Mesodermal cell (in vitro differentiated cells): ENCODE measurements around the gene CSNK1G1. TPM values are rescaled to one million over a fixed set of nuclear protein-coding genes. Genes with fewer than 3 reads are reported as not detected.
"Not testable (repeated sequence)": the region's sequence is repeated elsewhere in the genome, so short reads cannot be mapped to it uniquely, and the experiment has no call there.

Experiments used
- H3K27ac ChIP-seq: 2 replicates; pipeline ENCODE4 v1.7.0; 2013; ENCODE audit warnings: mild to moderate bottlenecking, low read depth, low read length, moderate library complexity; ENCODE audit not compliant: severe bottlenecking
- H3K36me3 ChIP-seq: 2 replicates; pipeline ENCODE4 v1.7.1; 2013; ENCODE audit warnings: mild to moderate bottlenecking, low read length, moderate library complexity; ENCODE audit not compliant: control insufficient read depth, insufficient read depth
- H3K4me1 ChIP-seq: one replicate; pipeline ENCODE4 v1.7.1; 2013; ENCODE audit warnings: mild to moderate bottlenecking, low read length; ENCODE audit not compliant: insufficient read depth, control insufficient read depth, poor library complexity, severe bottlenecking
- H3K4me3 ChIP-seq: 2 replicates; pipeline ENCODE4 v1.7.0; 2013; ENCODE audit warnings: low read length, control low read depth, mild to moderate bottlenecking; ENCODE audit not compliant: insufficient read depth, poor library complexity, severe bottlenecking; ENCODE audit errors: extremely low read depth
- H3K9me3 ChIP-seq: 2 replicates; pipeline ENCODE4 v1.7.1; 2013; ENCODE audit warnings: mild to moderate bottlenecking, low read length, moderate library complexity; ENCODE audit not compliant: control insufficient read depth
- WGBS, 2 experiments: methylation state at CpG; one replicate each; pipeline ENCODE4 v1.1.5; 2013; ENCODE audit warnings: missing lambda C conversion rate in 2 of 2; ENCODE audit not compliant: insufficient coverage in 2 of 2; 5-methylcytosine and 5-hydroxymethylcytosine counted together
- polyA plus RNA-seq, 2 experiments: library from polyadenylated mRNA; stranded (reverse); fragments of 50-300 nt; gene quantifications; one replicate each; pipeline ENCODE4 v1.2.3, GENCODE V29; 2013

Gene CSNK1G1
- 13.5 TPM for polyA plus RNA-seq (2013, experiment 1 of 2)
- 12.8 TPM for polyA plus RNA-seq (2013, experiment 2 of 2)

- peak within 1 kb of the TSS; percentile 63 for H3K27ac ChIP-seq
- no peaks in the 10 kb centered on the region for H3K9me3 ChIP-seq
- peak within 1 kb of the TSS; percentile 83 for H3K4me3 ChIP-seq
- WGBS, 2 experiments = 0 to 1% methylated on average over 18 to 26 of the region's 42 CpGs
- no peaks in the 10 kb centered on the region for H3K4me1 ChIP-seq
- H3K36me3 ChIP-seq = peaks cover 8% of the 10 kb centered on the region
These were observed at the start of gene CSNK1G1 for GRCh38 chr15:64355944-64356709. Gene CSNK1G1 (minus strand): TSS chr15:64356173. CDS start chr15:64300499, 55,674 bp downstream.

DNA sequence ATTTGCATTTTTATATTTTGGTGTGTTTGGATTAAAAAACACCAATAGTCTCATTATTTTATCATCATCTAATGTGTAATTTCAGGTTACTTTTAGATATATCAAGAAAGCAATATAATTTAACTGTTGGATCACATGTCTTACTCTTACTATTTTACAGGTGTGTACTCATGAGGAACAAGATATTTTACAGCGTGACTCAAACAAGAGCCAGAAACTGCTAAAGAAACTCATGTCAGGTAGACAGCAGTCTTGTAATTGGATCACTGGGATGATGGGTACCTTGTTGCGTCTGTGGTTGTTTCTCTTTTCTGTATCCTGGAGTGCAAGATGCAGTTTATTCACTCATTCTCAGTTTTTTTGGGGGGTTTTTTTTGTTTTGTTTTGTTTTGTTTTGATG, 44.6 kb upstream of the CSNK1G1 start:
- peaks cover 82% of the 10 kb centered on the region for H3K36me3 ChIP-seq
- no peaks in the 10 kb centered on the region for H3K4me1 ChIP-seq
- WGBS, 2 experiments = 89% methylated on average over 1 of the region's 2 CpGs; no CpG with 5 or more reads in 1 of the 2 experiments
- H3K27ac ChIP-seq = no peak overlapping the region
- no peaks in the 10 kb centered on the region for H3K9me3 ChIP-seq
- no peak overlapping the region for H3K4me3 ChIP-seq

DNA sequence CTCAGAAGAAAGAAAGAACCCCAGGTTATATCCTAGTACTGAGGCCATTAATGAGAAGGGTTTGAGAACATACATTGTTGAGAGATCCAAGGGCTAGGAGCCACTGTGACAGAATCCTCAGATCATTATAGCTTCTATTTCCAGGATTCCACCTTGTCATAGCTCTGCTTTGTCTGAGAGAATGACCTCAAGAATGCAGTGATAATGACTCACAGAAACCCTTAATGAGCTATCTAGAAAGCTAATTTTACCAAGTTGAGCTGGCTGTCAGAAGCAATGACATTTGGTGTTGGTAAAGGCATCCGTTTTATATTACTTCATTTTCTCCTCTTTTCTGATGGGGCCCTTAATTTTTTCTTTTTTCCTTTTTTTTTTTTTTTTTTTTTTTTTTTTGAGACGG, 42.6 kb upstream of the CSNK1G1 start:
- Histone ChIP-seq H3K9me3 (no peaks in the 10 kb centered on the region), H3K4me3 (no peak overlapping the region), H3K27ac (no peak overlapping the region), H3K36me3 (peaks cover 88% of the 10 kb centered on the region), H3K4me1 (no peaks in the 10 kb centered on the region)
- WGBS, 2 experiments = no CpG with 5 or more reads among the region's 2 CpGs

- Histone ChIP-seq H3K4me3 (no peak overlapping the region), H3K27ac (no peak overlapping the region), H3K9me3 (no peaks in the 10 kb centered on the region), H3K4me1 (no peaks in the 10 kb centered on the region), H3K36me3 (peaks cover 87% of the 10 kb centered on the region)
- WGBS, 2 experiments = 100% methylated on average over 2 of the region's 5 CpGs; no CpG with 5 or more reads in 1 of the 2 experiments
These were observed 40.8 kb upstream of the CSNK1G1 start for GRCh38 chr15:64396789-64397188.

- H3K27ac ChIP-seq, H3K4me1 ChIP-seq, H3K4me3 ChIP-seq, H3K9me3 ChIP-seq: not testable (repeated sequence)
- WGBS, 2 experiments = 90 to 93% methylated on average over 3 of the region's 3 CpGs
- H3K36me3 ChIP-seq = peaks cover 45% of the 10 kb centered on the region
These were observed 36.5 kb upstream of the CSNK1G1 start for GRCh38 chr15:64392471-64392870.

- no peaks in the 10 kb centered on the region for H3K4me1 ChIP-seq
- 98% methylated on average over 5 of the region's 5 CpGs for WGBS, 2 experiments
- peak overlapping the region; percentile 92 for H3K4me3 ChIP-seq
- H3K36me3 ChIP-seq = peaks cover 12% of the 10 kb centered on the region
- H3K27ac ChIP-seq = no peak overlapping the region
- H3K9me3 ChIP-seq = no peaks in the 10 kb centered on the region
These were observed 33.1 kb upstream of the CSNK1G1 start for GRCh38 chr15:64389036-64389435.

DNA sequence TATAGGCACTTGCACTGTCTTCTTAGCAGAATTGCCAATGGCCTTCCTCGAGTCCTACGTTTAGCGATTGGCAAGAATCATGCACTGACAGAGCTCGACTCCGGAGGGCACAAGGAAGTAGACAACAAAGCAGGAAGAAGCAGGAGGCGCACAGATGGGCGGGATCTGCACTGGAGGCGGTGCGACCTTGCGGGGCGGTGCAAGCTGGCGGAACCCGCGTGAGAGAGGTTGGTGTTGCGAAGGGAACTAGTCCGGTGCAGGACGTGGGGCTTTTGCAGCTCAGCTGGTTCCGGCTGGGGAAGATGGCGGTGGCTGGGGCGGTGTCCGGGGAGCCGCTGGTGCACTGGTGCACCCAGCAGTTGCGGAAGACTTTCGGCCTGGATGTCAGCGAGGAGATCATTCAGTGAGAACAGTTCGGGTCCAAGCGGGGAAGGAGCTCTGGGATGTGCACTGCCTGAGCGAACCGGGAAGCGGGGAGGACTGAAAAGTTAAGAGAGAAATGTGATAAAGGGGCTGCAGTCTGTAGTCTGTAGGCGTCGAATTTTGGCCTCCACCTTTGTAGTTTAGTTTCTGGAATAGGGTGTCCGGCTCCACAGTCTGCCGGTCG, 31.7 kb upstream of the CSNK1G1 start, which contains the start of gene TRIP4:
Gene TRIP4, plus strand, starts transcription at position 275 of the 607 bp plus-strand sequence. Its CDS starts 28 bp downstream, at position 303.
- Histone ChIP-seq H3K27ac (peak within 1 kb of the TSS; percentile 80), H3K4me1 (no peaks in the 10 kb centered on the region), H3K36me3 (peaks cover 1% of the 10 kb centered on the region), H3K4me3 (peak within 1 kb of the TSS; percentile 92), H3K9me3 (no peaks in the 10 kb centered on the region)
- WGBS, 2 experiments = 2% methylated on average over 28 to 30 of the region's 35 CpGs

DNA sequence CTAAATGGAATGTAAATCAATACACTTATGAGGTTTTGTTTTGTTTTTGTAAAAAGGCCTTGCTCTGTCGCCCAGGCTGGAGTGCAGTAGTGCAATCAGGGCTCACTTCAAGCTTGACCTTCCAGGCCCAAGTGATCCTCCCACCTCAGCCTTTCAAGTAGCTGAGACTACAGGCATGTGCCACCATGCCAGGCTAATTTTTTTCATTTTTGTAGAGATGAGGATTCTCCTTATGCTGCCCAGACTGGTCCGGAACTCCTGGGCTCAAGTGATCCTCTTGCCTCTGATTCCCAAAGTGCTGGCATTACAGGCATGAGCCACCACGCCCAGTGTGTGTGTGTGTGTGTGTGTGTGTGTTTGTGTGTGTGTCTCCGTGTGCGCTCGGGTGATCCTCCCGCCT, 30.3 kb upstream of the CSNK1G1 start:
- no peaks in the 10 kb centered on the region for H3K4me1 ChIP-seq
- H3K9me3 ChIP-seq = no peaks in the 10 kb centered on the region
- 67 to 85% methylated on average over 1 to 2 of the region's 7 CpGs for WGBS, 2 experiments
- H3K4me3 ChIP-seq = no peak overlapping the region
- H3K36me3 ChIP-seq = no peaks in the 10 kb centered on the region
- H3K27ac ChIP-seq = no peak overlapping the region

DNA sequence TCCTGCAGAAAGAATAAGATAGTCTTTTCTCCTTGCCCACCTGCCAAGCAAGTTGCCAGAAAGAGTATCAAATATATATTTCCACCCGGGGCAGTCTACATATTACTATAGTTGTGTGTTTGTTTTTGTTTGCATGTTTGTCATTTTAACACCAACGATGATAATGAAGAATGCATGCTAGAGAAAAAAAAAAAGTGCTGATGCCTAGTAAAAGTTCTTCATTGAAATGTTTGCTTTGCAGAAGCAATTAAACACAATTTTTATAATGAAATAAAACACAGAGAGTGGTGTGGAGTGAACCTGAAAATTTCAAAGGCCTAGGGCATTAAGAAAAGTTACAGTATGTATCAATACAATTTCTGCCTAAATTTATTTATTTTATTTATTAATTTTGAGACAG, 27.8 kb upstream of the CSNK1G1 start:
- 83 to 100% methylated on average over 1 of the region's 2 CpGs for WGBS, 2 experiments

GRCh38 chr15:64381000-64381751, 25.2 kb upstream of the CSNK1G1 start, which contains the start of gene PCLAF:
Gene PCLAF (minus strand): TSS chr15:64381441. CDS start chr15:64381371, 70 bp downstream.
- 1 to 2% methylated on average over 29 to 33 of the region's 38 CpGs for WGBS, 2 experiments
- Histone ChIP-seq H3K4me3 (peak within 1 kb of the TSS; percentile 67), H3K27ac (no peak within 1 kb of the TSS), H3K4me1 (peaks cover 2% of the 10 kb centered on the region), H3K36me3 (peaks cover 16% of the 10 kb centered on the region), H3K9me3 (no peaks in the 10 kb centered on the region)

More for the DNA sequence above, 27.8 kb upstream of the CSNK1G1 start:
- Histone ChIP-seq H3K27ac (no peak overlapping the region), H3K4me3 (no peak overlapping the region), H3K9me3 (no peaks in the 10 kb centered on the region), H3K4me1 (peaks cover 2% of the 10 kb centered on the region), H3K36me3 (peaks cover 4% of the 10 kb centered on the region)
